SU-DHL-6 (cell line): ENCODE results near the gene ADAMTS10.

Source experiments
- H2AFZ ChIP-seq: fragments of 200-600 bp; sonication (generic); 2 replicates; pipeline ENCODE4 v1.6.1; 2014; ENCODE audit warnings: low read depth, mild to moderate bottlenecking, moderate library complexity, mixed read lengths, antibody characterized with exemption, low read length; ENCODE audit not compliant: severe bottlenecking
- H3F3A ChIP-seq: fragments of 200-600 bp; shearing (Covaris generic); 2 replicates; pipeline ENCODE4 v1.6.0; 2016; ENCODE audit warnings: antibody characterized with exemption, mild to moderate bottlenecking; ENCODE audit not compliant: insufficient read depth
- H3K27ac ChIP-seq: fragments of 200-600 bp; sonication (generic); 2 replicates; pipeline ENCODE4 v1.5.1; 2016; ENCODE audit warnings: low read depth, mild to moderate bottlenecking, low read length, moderate library complexity, mixed read lengths
- H3K27me3 ChIP-seq: fragments of 200-600 bp; sonication (generic), shearing (Covaris generic); 2 replicates; pipeline ENCODE4 v1.6.0; 2014; ENCODE audit warnings: mild to moderate bottlenecking, low read length
- H3K36me3 ChIP-seq: fragments of 200-600 bp; sonication (generic); 2 replicates; pipeline ENCODE4 v1.6.1; 2014; ENCODE audit warnings: mild to moderate bottlenecking, low read length, mixed read lengths
- H3K4me2 ChIP-seq: fragments of 300-600, 200-600 bp; shearing (Covaris generic), sonication (generic); 2 replicates; pipeline ENCODE4 v1.6.0; 2014; ENCODE audit warnings: low read length, low read depth, mild to moderate bottlenecking; ENCODE audit not compliant: poor library complexity, severe bottlenecking
- H3K4me3 ChIP-seq: fragments of 200-600 bp; sonication (generic); 2 replicates; pipeline ENCODE4 v1.5.1; 2014; ENCODE audit warnings: antibody characterized with exemption, low read length, mild to moderate bottlenecking, mixed read lengths; ENCODE audit not compliant: insufficient read depth, poor library complexity, severe bottlenecking
- H3K79me2 ChIP-seq: fragments of 200-600 bp; sonication (generic); 2 replicates; pipeline ENCODE4 v1.6.1; 2014; ENCODE audit warnings: mild to moderate bottlenecking, low read length, moderate library complexity; ENCODE audit not compliant: insufficient read depth
- H3K9ac ChIP-seq: fragments of 200-600 bp; sonication (generic); 2 replicates; pipeline ENCODE4 v1.7.0; 2014; ENCODE audit warnings: mild to moderate bottlenecking, low read length
- H3K9me2 ChIP-seq: fragments of 200-600 bp; sonication (generic); replicated peaks from 2 replicates; pipeline ENCODE4 v1.6.1; 2014; ENCODE audit warnings: low read length; ENCODE audit not compliant: insufficient read depth
- H3K9me3 ChIP-seq: fragments of 200-600 bp; sonication (generic); 2 replicates; pipeline ENCODE4 v1.6.1; 2014; ENCODE audit warnings: low read length, mixed read lengths; ENCODE audit not compliant: insufficient read depth
- H4K20me1 ChIP-seq: fragments of 200-600 bp; sonication (generic); 2 replicates; pipeline ENCODE4 v1.6.1; 2014; ENCODE audit warnings: low read depth, mild to moderate bottlenecking, antibody characterized with exemption, low read length, moderate library complexity, mixed read lengths
- CTCF ChIP-seq: fragments of 200-600 bp; sonication (generic); IDR thresholded peaks from one replicate; pipeline ENCODE4 v1.5.1; 2017; ENCODE audit warnings: antibody characterized with exemption, mild to moderate bottlenecking, low read length, moderate library complexity; ENCODE audit not compliant: insufficient read depth, poor library complexity, severe bottlenecking
- EZH2phosphoT487 ChIP-seq: fragments of 200-600 bp; sonication (generic), shearing (Covaris generic); conservative IDR thresholded peaks from 2 replicates; pipeline ENCODE4 v1.6.1; 2018; ENCODE audit warnings: mild to moderate bottlenecking, antibody characterized with exemption, low read length, moderate library complexity, mixed read lengths

ADAMTS10 gene

GRCh38 chr19:8573316-8573715, 37.2 kb downstream of the ADAMTS10 start:
- Histone ChIP-seq H3K27me3 (no peaks in the 10 kb centered on the region), H3K4me3 (no peak overlapping the region), H3K4me2 (no peak overlapping the region), H2AFZ (no peak overlapping the region), H3K36me3 (no peaks in the 10 kb centered on the region), H4K20me1 (no peaks in the 10 kb centered on the region), H3K9me3 (no peaks in the 10 kb centered on the region), H3K79me2 (no peaks in the 10 kb centered on the region), H3K27ac (no peak overlapping the region), H3K9me2 (no peaks in the 10 kb centered on the region), H3K9ac (no peak overlapping the region), H3F3A (no peaks in the 10 kb centered on the region)
- no peak for TF ChIP-seq CTCF
- no peak for TF ChIP-seq EZH2phosphoT487

GRCh38 chr19:8571006-8571411, 39.5 kb downstream of the ADAMTS10 start:
- no peak overlapping the region for H3K27ac ChIP-seq
- no peaks in the 10 kb centered on the region for H3K9me2 ChIP-seq
- no peak overlapping the region for H3K9ac ChIP-seq
- H3K4me3 ChIP-seq, result no peak overlapping the region
- TF ChIP-seq CTCF, result no peak
- no peak for TF ChIP-seq EZH2phosphoT487
- no peaks in the 10 kb centered on the region for H3F3A ChIP-seq
- H2AFZ ChIP-seq, result no peak overlapping the region
- H3K79me2 ChIP-seq, result no peaks in the 10 kb centered on the region
- no peaks in the 10 kb centered on the region for H3K9me3 ChIP-seq
- no peaks in the 10 kb centered on the region for H4K20me1 ChIP-seq
- H3K27me3 ChIP-seq, result no peaks in the 10 kb centered on the region
- H3K4me2 ChIP-seq, result no peak overlapping the region
- no peaks in the 10 kb centered on the region for H3K36me3 ChIP-seq

- no peaks in the 10 kb centered on the region for H4K20me1 ChIP-seq
- H3K79me2 ChIP-seq, result no peaks in the 10 kb centered on the region
- H3K36me3 ChIP-seq, result no peaks in the 10 kb centered on the region
- no peaks in the 10 kb centered on the region for H3K9me3 ChIP-seq
- no peaks in the 10 kb centered on the region for H3K9me2 ChIP-seq
- H3K4me2 ChIP-seq, result no peak overlapping the region
- H3F3A ChIP-seq, result no peaks in the 10 kb centered on the region
- H3K27ac ChIP-seq, result no peak overlapping the region
- TF ChIP-seq EZH2phosphoT487 (no peak), CTCF (no peak)
- no peak overlapping the region for H2AFZ ChIP-seq
- H3K4me3 ChIP-seq, result no peak overlapping the region
- no peaks in the 10 kb centered on the region for H3K27me3 ChIP-seq
- no peak overlapping the region for H3K9ac ChIP-seq
Measured at GRCh38 chr19:8569066-8569771, 41.3 kb downstream of the ADAMTS10 start.
